ENCODE data around the gene JUP.
"Not testable (repeated sequence)": the region's sequence is repeated elsewhere in the genome, so short reads cannot be mapped to it uniquely, and the experiment has no call there.

Gene JUP

DNA sequence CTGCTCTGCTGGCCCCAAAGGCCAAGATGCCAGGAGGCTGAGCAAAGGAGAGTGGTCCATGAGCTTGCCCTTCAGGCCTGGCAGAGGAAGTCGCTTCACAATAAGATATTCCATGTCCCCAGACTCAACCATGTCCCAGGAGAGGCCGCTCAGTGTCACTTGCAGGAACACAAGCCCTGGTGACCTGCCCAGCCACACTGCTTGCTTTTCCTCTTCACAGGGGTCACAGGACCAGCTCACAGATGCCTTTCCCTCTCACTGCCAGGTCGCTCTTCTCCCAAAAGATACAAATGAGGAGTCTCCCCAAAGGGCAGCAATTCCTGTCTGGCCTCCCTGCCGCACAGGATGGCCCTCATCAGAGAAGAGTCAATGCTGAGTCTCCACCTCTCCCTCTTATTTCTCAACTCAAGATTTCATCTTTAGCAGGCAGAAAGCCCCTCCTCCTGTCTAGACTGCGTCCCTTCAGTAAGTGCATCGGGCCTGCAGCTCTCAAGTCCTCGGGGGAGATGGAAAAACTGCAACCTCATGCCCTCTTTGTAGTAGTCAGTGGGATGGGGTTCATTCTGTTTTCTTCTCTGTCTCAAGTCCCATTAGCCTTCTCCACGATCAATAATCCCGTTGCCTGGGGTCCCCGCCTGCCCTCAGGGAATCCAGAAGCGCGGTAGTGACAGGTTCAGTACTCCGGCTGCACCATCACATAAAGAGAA lies 5.0 kb downstream of the JUP start:
- no peak for DNase-seq (ENCODE audit: low read depth)

DNA sequence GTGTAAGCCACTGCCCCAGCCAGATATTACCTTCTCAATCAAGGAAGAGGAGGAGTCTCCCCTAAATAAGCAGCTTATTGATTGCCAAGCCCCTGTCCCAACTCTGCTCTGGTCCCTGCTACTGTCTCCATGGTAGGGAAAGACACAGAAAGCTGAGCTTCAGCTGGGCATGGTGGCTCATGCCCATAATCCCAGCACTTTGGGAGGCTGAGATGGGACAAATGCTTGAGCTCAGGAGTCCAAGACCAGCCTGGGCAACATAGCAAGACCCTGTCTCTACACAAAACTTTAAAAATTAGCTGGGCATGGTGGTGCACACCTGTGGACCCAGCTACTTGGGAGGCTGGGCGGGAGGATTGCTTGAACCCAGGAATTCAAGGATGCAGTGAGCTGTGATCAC lies 6.6 kb downstream of the JUP start:
- no peak for DNase-seq (ENCODE audit: low read depth)

DNA sequence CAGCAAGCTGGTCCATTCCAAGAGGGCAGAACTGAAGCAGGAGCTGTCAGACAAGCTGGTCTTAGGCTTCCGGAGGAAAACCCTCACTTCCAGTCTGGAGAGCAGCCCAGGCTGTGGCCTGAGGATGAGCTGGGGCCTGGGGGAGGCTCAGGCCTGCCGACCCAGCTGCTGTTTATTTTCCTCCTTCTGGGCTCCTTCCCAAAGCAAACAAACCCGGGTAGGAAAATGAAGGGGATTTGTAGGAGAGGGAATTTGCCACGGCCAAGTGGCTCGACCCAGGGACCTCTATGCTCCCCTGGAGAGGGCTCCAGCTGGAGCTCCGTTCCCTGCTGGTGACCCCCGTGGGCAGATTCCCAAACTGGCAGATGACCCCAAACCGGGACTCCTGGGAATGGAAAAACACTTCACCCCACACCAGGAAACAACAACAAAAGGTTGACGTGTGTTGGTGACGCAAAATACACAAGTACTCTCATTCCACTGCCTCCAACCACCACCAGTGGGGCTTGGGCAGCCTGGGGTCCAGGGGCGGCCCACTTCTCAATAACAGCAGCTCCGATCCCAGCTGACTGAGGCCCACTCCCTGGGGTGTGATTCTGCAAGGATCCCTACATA lies 8.8 kb downstream of the JUP start:
- DNase-seq (ENCODE audit: low read depth): no peak

DNA sequence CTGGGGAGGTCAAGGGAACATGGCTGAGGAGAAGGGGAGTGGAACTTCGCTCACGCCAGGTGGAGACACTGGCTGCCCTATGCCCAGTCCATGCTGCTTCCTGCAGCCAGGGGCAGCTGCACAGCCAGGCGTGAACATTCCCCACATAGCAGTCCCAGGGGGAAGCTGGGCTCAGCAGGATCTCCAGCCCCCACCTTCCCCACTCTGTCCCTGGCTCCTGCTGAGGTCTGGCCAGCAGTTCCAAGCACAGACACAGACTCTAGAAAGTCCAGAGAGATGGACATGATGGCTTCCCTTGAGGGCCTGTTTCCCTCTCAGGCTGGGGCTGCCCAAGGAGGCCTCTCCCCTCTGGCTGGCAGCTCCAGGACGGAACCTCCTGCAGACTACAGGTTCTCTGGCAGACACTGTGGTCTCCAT lies 9.3 kb downstream of the JUP start:
- no peak for DNase-seq (ENCODE audit: low read depth)

DNA sequence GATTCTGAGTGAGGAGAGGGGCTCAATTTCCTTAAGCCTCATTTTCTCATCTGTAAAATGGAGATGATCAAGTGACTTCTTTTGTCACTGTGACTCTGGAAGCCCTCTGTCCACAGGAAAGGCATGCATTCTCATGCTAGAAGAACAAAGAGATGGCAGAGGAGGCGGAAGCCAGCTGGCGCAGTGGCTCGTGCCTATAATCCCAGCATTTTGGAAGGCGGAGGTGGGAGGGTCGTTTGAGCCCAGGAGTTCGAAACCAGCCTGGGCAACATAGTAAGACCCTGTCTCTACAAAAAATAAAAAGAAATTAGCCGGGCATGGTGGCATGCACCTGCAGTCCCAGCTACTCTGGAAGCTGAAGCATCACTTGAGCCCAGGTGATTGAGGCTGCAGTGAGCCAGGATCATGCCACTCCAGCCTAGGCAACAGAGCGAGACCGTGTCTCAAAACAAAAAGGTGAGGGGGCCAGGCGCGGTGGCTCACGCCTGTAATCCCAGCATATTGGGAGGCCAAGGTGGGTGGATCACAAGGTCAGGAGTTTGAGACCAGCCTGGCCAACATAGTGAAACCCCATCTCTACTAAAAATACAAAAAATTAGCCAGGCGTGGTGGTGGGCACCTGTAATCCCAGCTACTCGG lies 10.1 kb downstream of the JUP start:
- not testable (repeated sequence) for DNase-seq (ENCODE audit: low read depth)

DNA sequence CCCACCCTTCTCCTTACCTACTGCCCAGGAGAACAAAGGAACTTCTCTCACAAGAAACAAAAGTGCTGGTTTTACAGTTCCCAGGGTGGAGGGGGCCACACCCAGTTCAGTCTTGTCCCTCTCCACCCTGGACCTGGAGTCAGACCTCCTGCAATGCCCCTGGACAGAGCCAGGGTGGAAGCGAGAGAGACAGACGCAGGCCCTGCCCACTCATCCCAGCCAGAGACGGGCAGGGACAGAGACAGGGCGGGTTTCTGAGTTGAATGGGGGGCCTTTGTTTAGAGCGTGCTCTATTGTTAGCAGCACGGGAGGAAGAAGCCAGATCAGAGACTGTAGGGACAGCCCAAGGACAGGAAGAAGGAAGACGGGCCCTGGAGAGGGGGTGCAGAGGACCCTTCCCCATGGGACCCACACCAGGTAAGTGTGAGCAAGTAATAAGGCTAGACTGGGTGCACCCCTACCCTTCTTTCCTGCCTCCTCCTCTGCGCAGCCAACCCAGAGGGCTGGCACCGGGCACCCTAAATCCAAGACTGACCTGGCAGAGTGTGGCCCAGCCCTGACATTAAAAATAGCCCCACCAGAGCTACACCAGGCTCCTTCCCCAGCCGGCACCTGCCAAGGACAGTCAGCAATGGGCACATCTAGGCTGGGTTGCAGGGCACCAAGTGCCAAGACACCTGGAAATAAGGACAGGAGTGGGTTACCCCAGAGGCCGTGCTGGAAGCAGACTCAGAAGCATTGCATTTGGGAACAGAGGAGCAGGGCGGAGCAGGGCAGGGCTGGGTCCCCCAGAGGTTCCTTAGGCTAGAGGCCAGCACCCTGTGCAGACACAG lies 10.9 kb downstream of the JUP start:
- no peak for DNase-seq (ENCODE audit: low read depth)

DNA sequence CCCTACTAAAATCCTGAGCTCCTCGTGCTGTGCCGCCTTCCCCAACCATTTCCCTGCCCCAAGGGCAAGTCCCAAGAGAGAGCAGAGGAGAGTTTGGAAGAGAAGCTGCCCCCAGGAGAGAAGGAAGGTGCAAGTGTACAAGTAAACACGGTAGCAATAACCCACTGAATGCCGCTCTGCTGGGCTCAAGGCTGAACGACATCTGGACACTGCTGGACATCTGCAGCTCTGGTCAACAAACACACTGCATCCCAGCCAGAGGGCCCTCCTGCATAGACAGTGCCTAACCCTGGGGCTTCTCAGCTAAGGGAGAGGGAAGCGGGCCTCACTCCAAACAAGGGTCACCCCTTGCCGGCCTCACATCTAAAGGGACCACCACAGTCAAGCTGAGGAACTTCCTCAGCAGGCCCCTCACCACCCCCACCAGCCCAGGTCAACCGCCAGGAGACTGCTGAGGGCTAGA lies 12.7 kb downstream of the JUP start:
- no peak for DNase-seq (ENCODE audit: low read depth)

- no peak for DNase-seq (ENCODE audit: low read depth)
These were observed 13.3 kb downstream of the JUP start for GRCh38 chr17:41773190-41773588.

- no peak for DNase-seq (ENCODE audit: low read depth)
These were observed 13.8 kb downstream of the JUP start for GRCh38 chr17:41772586-41773189.

GRCh38 chr17:41772218-41772585 lies 14.3 kb downstream of the JUP start:
- no peak for DNase-seq (ENCODE audit: low read depth)

DNA sequence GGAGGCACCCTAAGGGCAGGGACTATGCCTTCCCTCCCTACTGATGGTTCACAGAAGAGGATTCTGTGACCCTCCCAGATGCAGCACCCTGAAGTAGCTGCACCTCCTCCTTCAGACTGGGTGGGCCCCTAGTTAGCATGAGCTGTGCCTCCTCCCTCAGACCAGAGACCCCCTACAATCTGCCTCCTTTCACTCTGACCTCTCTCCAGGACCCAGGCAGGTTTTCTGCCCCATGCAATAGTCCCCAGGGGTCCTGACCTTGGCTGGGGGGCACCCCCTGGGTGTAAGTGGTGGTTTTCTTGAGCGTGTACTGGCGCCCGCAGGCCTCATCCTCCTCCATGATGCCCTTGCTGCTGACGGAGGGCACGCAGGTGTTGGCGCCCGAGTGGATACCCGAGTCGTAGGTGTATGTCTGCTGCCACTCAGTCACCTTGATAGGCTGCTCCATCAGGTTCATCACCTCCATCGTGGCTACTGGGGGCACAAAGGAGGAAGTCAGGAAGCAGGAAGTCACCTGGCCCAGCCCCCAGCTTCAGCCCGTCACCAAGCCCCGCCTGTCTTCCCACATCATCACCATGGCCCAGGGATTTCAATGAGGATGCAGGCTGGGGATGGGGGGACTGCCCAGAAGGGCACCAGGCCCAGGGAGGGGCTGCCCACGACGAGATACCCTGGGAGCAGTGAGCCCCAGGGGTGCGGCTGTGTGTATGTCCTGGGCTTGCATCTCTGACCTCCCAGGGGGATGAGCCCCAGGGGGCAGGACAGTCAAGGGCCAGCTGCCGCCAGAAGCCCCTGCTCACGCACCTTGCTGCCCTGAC lies 14.9 kb downstream of the JUP start:
- DNase-seq (ENCODE audit: low read depth): no peak

- no peak for DNase-seq (ENCODE audit: low read depth)
These were observed 16.5 kb downstream of the JUP start for GRCh38 chr17:41769985-41770384.

DNA sequence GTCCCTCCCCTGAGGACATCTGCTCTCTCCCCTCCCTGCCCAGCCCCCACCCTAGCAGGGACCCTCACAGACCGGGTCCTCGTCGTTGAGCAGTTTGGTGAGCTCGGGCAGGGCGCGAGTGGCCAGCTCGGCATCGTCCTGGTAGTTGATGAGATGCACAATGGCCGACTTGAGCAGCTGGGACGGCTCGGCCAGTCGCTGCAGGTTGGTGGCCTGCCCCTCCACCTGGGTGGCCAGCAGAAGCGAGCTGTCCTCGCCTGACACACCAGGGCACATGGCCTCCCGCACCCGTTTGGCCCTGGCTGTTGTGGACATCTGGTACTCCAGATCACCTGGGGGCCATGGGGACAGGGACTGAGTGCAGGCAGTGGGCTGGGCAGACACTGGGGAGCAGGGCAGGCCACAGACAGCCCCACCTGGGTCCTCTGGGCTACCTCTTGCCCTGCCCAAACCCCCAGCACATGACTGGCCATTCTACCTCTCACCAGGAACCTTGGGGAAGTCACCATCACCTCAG lies 17.1 kb downstream of the JUP start:
- no peak for DNase-seq (ENCODE audit: low read depth)

GRCh38 chr17:41768682-41769288 lies 17.7 kb downstream of the JUP start:
- DNase-seq (ENCODE audit: low read depth): no peak

- no peak for DNase-seq (ENCODE audit: low read depth)
These were observed 19.0 kb downstream of the JUP start for GRCh38 chr17:41767324-41768042.

GRCh38 chr17:41766135-41766534 lies 20.4 kb downstream of the JUP start:
- DNase-seq (ENCODE audit: low read depth): no peak

- DNase-seq (ENCODE audit: low read depth): no peak
These were observed 23.2 kb downstream of the JUP start for GRCh38 chr17:41763327-41763726.

DNA sequence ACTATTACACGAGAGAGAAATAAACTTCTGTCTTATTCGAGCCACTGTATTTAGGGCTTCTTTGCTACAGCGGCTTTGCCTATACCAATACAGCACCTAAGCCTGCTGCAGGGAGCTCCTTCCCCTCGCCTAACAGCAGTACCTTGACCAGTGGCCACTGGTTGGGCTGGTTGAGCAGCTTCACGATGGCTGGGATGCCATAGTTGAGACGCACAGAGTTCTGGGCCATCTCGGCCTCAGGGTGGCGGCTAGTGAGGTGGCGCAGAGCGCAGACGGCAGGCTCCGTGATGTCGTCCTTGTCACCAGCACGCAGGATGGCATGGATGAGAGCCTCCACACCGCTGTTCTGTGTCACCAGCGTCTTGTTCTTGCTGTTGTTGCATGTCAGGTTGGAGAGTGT lies 23.7 kb downstream of the JUP start:
- DNase-seq (ENCODE audit: low read depth): no peak

DNA sequence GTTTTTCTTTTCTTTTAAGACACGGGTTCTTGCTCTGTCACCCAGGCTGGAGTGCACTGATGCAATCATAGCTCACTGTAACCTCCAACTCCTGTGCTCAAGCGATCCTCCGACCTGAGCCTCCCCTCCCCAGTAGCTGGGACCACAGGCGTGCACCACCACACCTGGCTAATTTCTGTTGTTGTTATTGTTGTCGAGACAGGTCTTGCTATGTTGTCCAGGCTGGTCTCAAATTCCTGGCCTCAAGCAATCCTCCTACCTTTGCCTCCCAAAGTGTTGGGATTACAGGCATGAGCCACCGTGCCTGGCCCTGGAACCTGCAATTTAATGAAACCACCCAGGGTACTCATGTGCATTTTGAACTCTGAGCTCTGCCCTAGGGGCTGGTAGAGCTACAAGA lies 24.1 kb downstream of the JUP start:
- no peak for DNase-seq (ENCODE audit: low read depth)

- no peak for DNase-seq (ENCODE audit: low read depth)
These were observed 25.6 kb downstream of the JUP start for GRCh38 chr17:41760878-41761277.
